Right atrium auricular region (tissue), 2 donors: ENCODE measurements around the gene COX17. TPM values are rescaled to one million over a fixed set of nuclear protein-coding genes. Genes with fewer than 3 reads are reported as not detected.

Experiments used
- DNase-seq: peaks from one replicate; pipeline ENCODE4 v3.0.0-alpha.2; 2019; ENCODE audit warnings: low spot score
- H3K27ac ChIP-seq, 2 donors: fragments of 200-600 bp; sonication (generic); 1 replicate in 1 of 2; 2 replicates in 1 of 2; pipeline ENCODE4 v1.5.1; 2016 to 2019
- H3K27me3 ChIP-seq, 2 donors: fragments of 200-600 bp; sonication (generic); one replicate each; pipeline versions ENCODE4 v1.5.1 to v1.6.0; 2017 to 2019
- H3K36me3 ChIP-seq: fragments of 200-600 bp; sonication (generic); one replicate; pipeline ENCODE4 v1.5.1; 2016
- H3K4me1 ChIP-seq, 2 donors: fragments of 200-600 bp; sonication (generic); one replicate each; pipeline versions ENCODE4 v1.5.1 to v1.6.0; 2017 to 2019
- H3K4me3 ChIP-seq, 2 donors: fragments of 200-600 bp; sonication (generic); 1 replicate in 1 of 2; 2 replicates in 1 of 2; pipeline ENCODE4 v1.5.1; 2017 to 2019; ENCODE audit warnings: mild to moderate bottlenecking in 1 of 2, moderate library complexity in 1 of 2
- H3K9me3 ChIP-seq, 2 donors: fragments of 200-600 bp; sonication (generic); one replicate each; pipeline ENCODE4 v1.5.1; 2019
- CTCF ChIP-seq, 2 donors: fragments of 200-600 bp; sonication (generic); IDR thresholded peaks; one replicate each; pipeline ENCODE4 v1.5.1; 2019; ENCODE audit warnings: antibody characterized with exemption in 2 of 2
- total RNA-seq, 2 donors: library from RNA; depleted of rRNA; stranded (reverse); fragments of >200 nt; gene quantifications; one replicate each; pipeline ENCODE4 v1.1.0, GENCODE V29; 2016

COX17 gene
- total RNA-seq, 2 donors from 2014 or later = 75.8 to 93.9 TPM

DNA sequence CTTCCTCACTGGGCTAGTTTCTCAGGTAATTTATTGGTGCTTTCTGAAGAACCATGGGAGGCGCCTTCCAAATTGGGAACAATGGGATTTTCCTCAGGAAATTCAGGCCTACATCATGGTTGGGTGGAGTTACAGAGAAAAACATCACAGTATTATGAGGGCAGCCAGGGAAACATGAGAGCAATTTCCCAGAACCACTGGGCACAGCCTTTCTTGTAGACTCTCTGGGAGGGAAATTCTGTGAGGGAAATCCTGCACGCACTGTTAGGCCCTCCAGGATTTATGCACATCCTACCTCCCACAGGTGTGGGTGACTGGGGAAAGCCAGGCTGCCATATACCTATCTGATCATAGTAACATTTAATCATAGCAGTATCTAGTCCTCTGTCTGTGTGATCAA, 30.0 kb downstream of the COX17 start:
- Histone ChIP-seq H3K27me3 (no peaks in the 10 kb centered on the region), H3K9me3 (no peaks in the 10 kb centered on the region), H3K36me3 (peaks cover 62% of the 10 kb centered on the region), H3K4me3 (no peak overlapping the region), H3K27ac (peak overlapping the region; percentile 81 to 93), H3K4me1 (peaks cover 0 to 77% of the 10 kb centered on the region in 2 donors)
- TF ChIP-seq CTCF (IDR thresholded peaks at IDR 0.05) = no peak
- no peak for DNase-seq

DNA sequence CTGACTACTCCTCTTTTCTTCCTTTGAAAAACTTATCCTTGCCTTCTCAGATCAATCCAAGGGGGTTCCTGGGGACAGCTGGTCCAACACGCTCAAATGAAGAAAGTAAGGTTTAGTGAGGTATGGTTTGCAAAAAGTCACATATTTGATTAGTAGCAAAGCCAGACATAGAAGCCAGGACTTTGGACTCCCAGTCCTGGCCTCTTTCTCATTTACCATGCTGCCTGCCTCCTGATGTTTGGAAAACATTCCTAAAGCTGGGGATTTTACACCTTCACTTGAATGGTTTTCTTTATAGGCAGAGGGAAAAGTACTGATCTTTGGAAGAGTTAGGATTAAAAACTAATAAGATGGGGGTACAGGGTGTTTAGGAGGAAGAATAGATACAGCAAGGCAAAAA, 31.4 kb downstream of the COX17 start:
- Histone ChIP-seq H3K4me1 (peaks cover 0 to 65% of the 10 kb centered on the region in 2 donors), H3K9me3 (no peaks in the 10 kb centered on the region), H3K4me3 (no peak overlapping the region), H3K27ac (peak overlapping the region; percentile 81 to 93), H3K36me3 (peaks cover 74% of the 10 kb centered on the region), H3K27me3 (no peaks in the 10 kb centered on the region)
- no peak for TF ChIP-seq CTCF (IDR thresholded peaks at IDR 0.05)
- no peak for DNase-seq

- TF ChIP-seq CTCF (IDR thresholded peaks at IDR 0.05) = no peak
- Histone ChIP-seq H3K27ac (peak overlapping the region; percentile 81 to 93), H3K4me1 (peaks cover 0 to 59% of the 10 kb centered on the region in 2 donors), H3K4me3 (no peak overlapping the region), H3K27me3 (no peaks in the 10 kb centered on the region), H3K9me3 (no peaks in the 10 kb centered on the region), H3K36me3 (peaks cover 79% of the 10 kb centered on the region)
- DNase-seq = no peak
Measured at GRCh38 chr3:119644481-119644880, 32.7 kb downstream of the COX17 start.

DNA sequence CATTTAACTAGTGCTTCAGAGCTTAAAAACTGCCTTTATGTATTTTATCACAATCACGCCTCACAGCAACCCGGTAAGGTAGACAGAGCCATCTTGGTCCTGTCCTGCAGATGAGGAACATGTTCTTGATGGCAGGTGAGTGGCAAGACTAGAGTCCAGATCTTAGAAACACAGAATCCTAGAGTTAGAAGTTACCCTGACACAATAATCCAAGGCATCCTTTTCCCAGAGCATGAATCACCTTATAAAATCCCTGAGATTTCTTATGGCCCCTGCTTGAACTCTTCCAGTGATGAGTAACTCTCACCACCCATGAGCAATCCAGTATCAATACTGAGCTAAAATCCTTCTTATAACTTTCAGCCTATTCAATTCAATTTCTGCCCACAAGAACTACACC, 33.7 kb downstream of the COX17 start:
- H3K36me3 ChIP-seq = peaks cover 73% of the 10 kb centered on the region
- no peak for TF ChIP-seq CTCF (IDR thresholded peaks at IDR 0.05)
- H3K27ac ChIP-seq = peak overlapping the region; percentile 81 to 93
- H3K4me1 ChIP-seq = peaks cover 0 to 59% of the 10 kb centered on the region in 2 donors
- no peak for DNase-seq
- no peaks in the 10 kb centered on the region for H3K27me3 ChIP-seq
- no peak overlapping the region for H3K4me3 ChIP-seq
- no peaks in the 10 kb centered on the region for H3K9me3 ChIP-seq

DNA sequence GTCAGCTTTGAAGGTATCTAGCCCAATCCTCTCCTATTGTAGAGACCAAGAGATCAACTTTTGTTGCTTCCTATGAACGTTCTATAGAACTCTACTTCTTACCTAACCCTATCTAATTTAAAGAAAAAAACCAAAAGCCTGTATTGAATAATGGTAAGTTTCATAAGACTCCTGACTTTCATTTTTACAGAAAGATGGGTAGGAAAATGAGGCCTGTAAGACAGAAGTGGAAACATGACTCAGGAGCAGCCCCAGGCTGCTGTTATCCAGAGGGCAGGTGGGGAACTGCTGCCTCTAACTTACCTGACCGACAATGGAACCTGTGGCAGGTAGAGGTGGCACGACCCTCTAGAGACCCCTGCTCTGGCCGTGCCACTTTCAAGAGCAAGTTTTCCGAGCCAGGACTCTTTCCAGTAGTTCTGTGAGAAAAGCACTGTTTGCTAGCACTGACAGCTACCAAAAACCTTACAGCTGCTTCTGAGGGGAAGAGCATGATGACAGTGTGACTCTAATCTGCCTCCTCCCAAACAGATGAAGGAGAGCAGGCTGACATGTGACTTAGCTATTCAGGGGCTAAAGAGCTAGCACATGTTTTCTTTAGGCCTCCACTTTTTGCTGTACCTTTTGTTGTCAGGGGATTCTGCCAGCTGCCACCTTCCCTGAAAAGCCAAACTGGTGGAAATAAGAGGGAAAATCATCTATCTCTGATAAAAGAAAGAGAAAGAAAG, 34.3 kb downstream of the COX17 start:
- Histone ChIP-seq H3K36me3 (peaks cover 67% of the 10 kb centered on the region), H3K27me3 (no peaks in the 10 kb centered on the region), H3K27ac (peak overlapping the region; percentile 81 to 93), H3K4me3 (no peak overlapping the region), H3K9me3 (no peaks in the 10 kb centered on the region), H3K4me1 (peaks cover 0 to 59% of the 10 kb centered on the region in 2 donors)
- TF ChIP-seq CTCF (IDR thresholded peaks at IDR 0.05) = no peak
- no peak for DNase-seq

DNA sequence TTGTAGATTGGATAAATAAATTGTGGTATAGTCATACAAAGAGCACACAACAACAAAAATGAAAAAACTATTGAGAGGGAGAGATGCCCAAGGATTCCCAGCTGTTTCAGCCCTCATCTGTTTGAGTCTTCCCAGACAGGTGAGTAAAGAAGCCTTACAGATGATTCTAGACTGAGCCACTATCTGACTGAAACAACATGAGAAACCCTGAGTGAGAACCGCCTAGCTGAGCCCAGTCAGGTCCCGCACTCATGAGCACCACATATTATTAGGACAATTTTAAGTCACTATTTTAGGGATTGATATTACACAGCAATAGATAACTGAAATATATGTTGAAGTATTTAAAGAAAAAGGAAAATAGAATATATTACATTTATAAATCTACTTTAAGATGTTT, 35.8 kb downstream of the COX17 start:
- Histone ChIP-seq H3K4me1 (peaks cover 0 to 58% of the 10 kb centered on the region in 2 donors), H3K36me3 (peaks cover 59% of the 10 kb centered on the region), H3K9me3 (no peaks in the 10 kb centered on the region), H3K27me3 (no peaks in the 10 kb centered on the region), H3K27ac (peak overlapping the region in 1 of 2 donors; percentile 43), H3K4me3 (no peak overlapping the region)
- no peak for TF ChIP-seq CTCF (IDR thresholded peaks at IDR 0.05)
- no peak for DNase-seq
